H1 (cell line): ENCODE results near the gene CLDN15. TPM values are rescaled to one million over a fixed set of nuclear protein-coding genes. Genes with fewer than 3 reads are reported as not detected.
A peak's percentile ranks its signal among the peaks of the same experiment; 100 is the strongest.

Source experiments
- CTCF ChIA-PET: fragments of 300-600 bp; sonication (Branson Sonifier 250); formaldehyde crosslinking; loops from one replicate; lab custom pipeline; 2021; ENCODE audit not compliant: partially characterized antibody; lab: Charles Lee
- POLR2A ChIA-PET: fragments of 300-600 bp; sonication (Branson Sonifier 250); formaldehyde crosslinking; loops from one replicate; lab custom pipeline; 2021; ENCODE audit warnings: inconsistent platforms; ENCODE audit not compliant: partially characterized antibody; lab: Charles Lee
- DNase-seq, 2 experiments: peaks; one replicate each; pipeline versions ENCODE4 v3.0.0 to v3.0.0-alpha.2; 2010 to 2022; ENCODE audit warnings: low spot score in 2 of 2, low read depth in 1 of 2, mixed read lengths in 1 of 2
- FAIRE-seq: peaks from 2 replicates; lab custom pipeline; 2011; peaks lifted over from hg19 to GRCh38; lab: Jason Lieb, UNC
- H2AFZ ChIP-seq: 2 replicates; pipeline ENCODE4 v1.8.1; 2012; ENCODE audit warnings: low read length, inconsistent platforms
- H2AK5ac ChIP-seq: 2 replicates; pipeline ENCODE4 v1.6.1; 2013; ENCODE audit warnings: low read depth, low read length
- H2BK120ac ChIP-seq: replicated peaks from 2 replicates; pipeline ENCODE3; 2013; ENCODE audit warnings: low read depth, low read length, inconsistent platforms
- H2BK12ac ChIP-seq: 2 replicates; pipeline ENCODE4 v1.6.1; 2013; ENCODE audit warnings: low read depth, low read length
- H2BK15ac ChIP-seq: 2 replicates; pipeline ENCODE4 v1.6.1; 2013; ENCODE audit warnings: low read length
- H2BK20ac ChIP-seq: 2 replicates; pipeline ENCODE4 v1.6.1; 2013; ENCODE audit warnings: low read length
- H2BK5ac ChIP-seq: 2 replicates; pipeline ENCODE4 v1.6.1; 2013; ENCODE audit warnings: low read depth, low read length
- H3K14ac ChIP-seq: 2 replicates; pipeline ENCODE4 v1.6.1; 2013; ENCODE audit warnings: inconsistent platforms; ENCODE audit not compliant: insufficient read length
- H3K18ac ChIP-seq: 2 replicates; pipeline ENCODE4 v1.6.1; 2013; ENCODE audit warnings: low read length; ENCODE audit errors: extremely low read depth
- H3K23ac ChIP-seq: 2 replicates; pipeline ENCODE4 v1.6.1; 2013; ENCODE audit warnings: inconsistent platforms; ENCODE audit not compliant: insufficient read length
- H3K23me2 ChIP-seq: 2 replicates; pipeline ENCODE4 v1.6.1; 2013; ENCODE audit warnings: low read depth, low read length
- H3K27ac ChIP-seq: 2 replicates; pipeline ENCODE4 v1.6.1; 2011; ENCODE audit warnings: low read depth, low read length, inconsistent platforms
- H3K27me3 ChIP-seq, 4 experiments: replicated peaks in 1 of 4; 1 replicate in 1 of 4; 2 replicates in 3 of 4; pipeline versions ENCODE4 v1.6.1 to v1.8.1; 2011 to 2013; ENCODE audit warnings: low read length in 3 of 4, mild to moderate bottlenecking in 3 of 4, inconsistent platforms in 2 of 4, mixed read lengths in 2 of 4, moderate library complexity in 1 of 4; ENCODE audit not compliant: control insufficient read depth in 3 of 4, insufficient read depth in 3 of 4; ENCODE audit errors: extremely low read depth in 1 of 4
- H3K36me3 ChIP-seq, 4 experiments: 2 replicates each; pipeline versions ENCODE4 v1.6.1 to v1.8.1; 2011 to 2013; ENCODE audit warnings: mild to moderate bottlenecking in 4 of 4, low read length in 3 of 4, moderate library complexity in 2 of 4, control low read depth in 1 of 4, inconsistent platforms in 1 of 4; ENCODE audit not compliant: insufficient read depth in 4 of 4, control insufficient read depth in 2 of 4
- H3K4ac ChIP-seq: replicated peaks from 2 replicates; pipeline ENCODE3; 2013; ENCODE audit warnings: low read length, low read depth, mixed read lengths, inconsistent platforms; ENCODE audit not compliant: insufficient read length
- H3K4me1 ChIP-seq, 4 experiments: replicated peaks in 1 of 4; 1 replicate in 1 of 4; 2 replicates in 3 of 4; pipeline versions ENCODE4 v1.6.1 to v1.8.1; 2011 to 2013; ENCODE audit warnings: low read length in 3 of 4, inconsistent platforms in 2 of 4, mixed read lengths in 1 of 4; ENCODE audit not compliant: insufficient read depth in 4 of 4, control insufficient read depth in 3 of 4
- H3K4me2 ChIP-seq, 2 experiments: 2 replicates each; pipeline versions ENCODE4 v1.6.1 to v1.8.1; 2011 to 2013; ENCODE audit warnings: low read depth in 2 of 2, low read length in 2 of 2, control low read depth in 1 of 2, inconsistent platforms in 1 of 2, mild to moderate bottlenecking in 1 of 2; ENCODE audit not compliant: insufficient read depth in 1 of 2
- H3K4me3 ChIP-seq, 4 experiments: fragments of 200-600, 300-600 bp in 1 of 4; sonication (generic), shearing (Covaris generic), sonication (Bioruptor Twin) in 1 of 4; 2 replicates each; pipeline versions ENCODE4 v1.5.1 to v1.8.1; 2011 to 2016; ENCODE audit warnings: low read length in 4 of 4, low read depth in 3 of 4, control low read depth in 2 of 4, inconsistent platforms in 2 of 4, mild to moderate bottlenecking in 2 of 4, mixed read lengths in 1 of 4, moderate library complexity in 1 of 4; ENCODE audit not compliant: insufficient read depth in 2 of 4; ENCODE audit errors: extremely low read depth in 1 of 4
- H3K56ac ChIP-seq: replicated peaks from 2 replicates; pipeline ENCODE3; 2013; ENCODE audit warnings: low read depth, mild to moderate bottlenecking, mixed read lengths, low read length, inconsistent platforms; ENCODE audit not compliant: insufficient read length
- H3K79me1 ChIP-seq: 2 replicates; pipeline ENCODE4 v1.6.1; 2013; ENCODE audit warnings: low read depth, low read length, control low read depth
- H3K79me2 ChIP-seq, 2 experiments: 2 replicates each; pipeline versions ENCODE4 v1.6.1 to v1.8.1; 2012 to 2013; ENCODE audit warnings: low read length in 2 of 2, mild to moderate bottlenecking in 2 of 2, inconsistent platforms in 1 of 2; ENCODE audit not compliant: insufficient read depth in 2 of 2, control insufficient read depth in 1 of 2
- H3K9ac ChIP-seq, 4 experiments: replicated peaks in 1 of 4; 1 replicate in 1 of 4; 2 replicates in 3 of 4; pipeline versions ENCODE4 v1.6.1 to v1.8.1; 2011 to 2013; ENCODE audit warnings: low read depth in 3 of 4, low read length in 3 of 4, control low read depth in 2 of 4, mild to moderate bottlenecking in 2 of 4, moderate library complexity in 2 of 4, inconsistent platforms in 1 of 4; ENCODE audit errors: extremely low read depth in 1 of 4
- H3K9me3 ChIP-seq, 2 experiments: 2 replicates each; pipeline versions ENCODE4 v1.6.1 to v1.8.1; 2012 to 2013; ENCODE audit warnings: mild to moderate bottlenecking in 2 of 2, moderate library complexity in 2 of 2, control low read depth in 1 of 2, inconsistent platforms in 1 of 2, low read depth in 1 of 2, low read length in 1 of 2, mixed read lengths in 1 of 2; ENCODE audit not compliant: insufficient read depth in 2 of 2
- H4K20me1 ChIP-seq, 2 experiments: replicated peaks in 1 of 2; 2 replicates each; pipeline versions ENCODE3 to v1.8.1; 2011 to 2013; ENCODE audit warnings: inconsistent platforms in 2 of 2, low read length in 2 of 2, mild to moderate bottlenecking in 1 of 2; ENCODE audit not compliant: insufficient read depth in 2 of 2, control insufficient read depth in 1 of 2
- H4K5ac ChIP-seq: 2 replicates; pipeline ENCODE4 v1.6.1; 2013; ENCODE audit warnings: low read length, low read depth, mixed read lengths, inconsistent platforms; ENCODE audit not compliant: insufficient read length
- H4K8ac ChIP-seq: 2 replicates; pipeline ENCODE4 v1.8.0; 2013; ENCODE audit warnings: mild to moderate bottlenecking, moderate library complexity, low read length, inconsistent platforms; ENCODE audit not compliant: insufficient read depth; ENCODE audit errors: extremely low read depth
- H4K91ac ChIP-seq: replicated peaks from 2 replicates; pipeline ENCODE3; 2013; ENCODE audit warnings: low read length, mixed read lengths, inconsistent platforms; ENCODE audit not compliant: insufficient read length
- ASH2L ChIP-seq: fragments of 200-600, 300-600 bp; sonication (generic); IDR thresholded peaks from one replicate; pipeline ENCODE4 v1.7.1; 2017; ENCODE audit warnings: low read length
- CHD2 ChIP-seq: IDR thresholded peaks from 2 replicates; pipeline ENCODE4 v1.6.1; 2012; ENCODE audit warnings: low read length, improper control_type of control experiment
- CTCF ChIP-seq, 3 experiments: IDR thresholded peaks; 1 replicate in 2 of 3; 2 replicates in 1 of 3; pipeline versions ENCODE4 v1.5.1 to v1.6.1; 2011; ENCODE audit warnings: low read length in 3 of 3, mild to moderate bottlenecking in 3 of 3, inconsistent platforms in 2 of 3, low read depth in 1 of 3, moderate library complexity in 1 of 3; ENCODE audit not compliant: insufficient read depth in 1 of 3; ENCODE audit errors: control extremely low read depth in 1 of 3
- KDM4A ChIP-seq: IDR thresholded peaks from one replicate; pipeline ENCODE4 v1.7.1; 2012; ENCODE audit warnings: low read depth, mild to moderate bottlenecking, moderate library complexity, low read length, inconsistent platforms; ENCODE audit not compliant: severe bottlenecking
- POU5F1 ChIP-seq: IDR thresholded peaks from 2 replicates; pipeline ENCODE4 v1.6.1; 2011; ENCODE audit warnings: low read depth, mild to moderate bottlenecking, low read length, moderate library complexity
- RXRA ChIP-seq: IDR thresholded peaks from 2 replicates; pipeline ENCODE4 v1.6.1; 2011; ENCODE audit warnings: low read depth, mild to moderate bottlenecking, low read length, moderate library complexity; ENCODE audit not compliant: insufficient read depth
- SAP30 ChIP-seq: fragments of 300-600 bp; sonication (generic); IDR thresholded peaks from 2 replicates; pipeline ENCODE4 v1.7.1; 2012; ENCODE audit warnings: low read length, moderate library complexity, mild to moderate bottlenecking, inconsistent platforms; ENCODE audit not compliant: insufficient read depth, insufficient replicate concordance
- SP2 ChIP-seq: IDR thresholded peaks from 2 replicates; pipeline ENCODE4 v1.6.1; 2012; ENCODE audit warnings: mild to moderate bottlenecking, low read length, inconsistent platforms
- WGBS, 2 experiments: shearing (Covaris generic) in 1 of 2; methylation state at CpG; one replicate each; pipeline versions ENCODE4 v1.1.6 to v1.1.7; 2013 to 2015; ENCODE audit warnings: low lambda C conversion rate in 2 of 2, mixed read lengths in 2 of 2, inconsistent platforms in 1 of 2, low coverage in 1 of 2, missing lambda C conversion rate in 1 of 2; ENCODE audit not compliant: insufficient replicate concordance in 2 of 2, insufficient coverage in 1 of 2, insufficient read length in 1 of 2; ENCODE audit errors: extremely low coverage in 1 of 2, missing lambda C conversion rate in 1 of 2; 5-methylcytosine and 5-hydroxymethylcytosine counted together
- polyA plus RNA-seq, 7 experiments: library from polyadenylated mRNA; depleted of rRNA in 3 of 7; stranded (reverse) in 5 of 7; unstranded in 2 of 7; fragments of >200 nt in 5 of 7; fragments of 200-250 nt in 2 of 7; gene quantifications; 1 replicate in 5 of 7; 2 replicates in 1 of 7; 4 replicates in 1 of 7; pipeline versions ENCODE4 v1.2.1 to v1.2.3, GENCODE V29; 2011 to 2013; ENCODE audit warnings: missing spikeins in 2 of 7, mixed read lengths in 2 of 7
- total RNA-seq: library from RNA; stranded (reverse); fragmentation: NEBNext Ultra II Directional; extraction: Animal tissue kit (Norgen Biotek cat#: 25700); gene quantifications from 2 replicates; pipeline ENCODE4 v1.2.1, GENCODE V29; 2021

The CLDN15 gene
- total and polyA plus RNA-seq, 2 of the 8 experiments (the other 6 are each of a cell fraction or from before 2014, with no cell fraction given) = 5.5 to 7.6 TPM

- peaks cover 0 to 6% of the 10 kb centered on the region in 2 experiments; a peak in 1 of 4 replicates for H3K79me2 ChIP-seq
These were observed 20.7 kb downstream of the CLDN15 start for GRCh38 chr7:101216860-101217387.

More at GRCh38 chr7:101216860-101217387, 20.7 kb downstream of the CLDN15 start:
- DNase-seq = no peak
- Histone ChIP-seq H4K91ac (peak overlapping the region; percentile 44), H2AFZ (no peak overlapping the region; the same call in 1 of the 2 replicates), H2BK20ac (no peak overlapping the region), H2BK12ac (no peak overlapping the region), H3K56ac (peak overlapping the region; percentile 14), H3K4me1 (peaks cover 0 to 11% (median 7%) of the 10 kb centered on the region in 4 experiments; a peak in 5 of 7 replicates), H4K20me1 (peaks cover 0 to 3% of the 10 kb centered on the region in 2 experiments), H2AK5ac (no peak overlapping the region), H3K27me3 (no peaks in the 10 kb centered on the region), H4K8ac (no peak overlapping the region; the same call in 1 of the 2 replicates), H3K27ac (no peak overlapping the region), H3K18ac (no peak overlapping the region; the same call in 1 of the 2 replicates), H2BK15ac (no peak overlapping the region), H3K9me3 (no peaks in the 10 kb centered on the region), H3K4me2 (peak overlapping the region; percentile 86 to 89), H2BK5ac (no peak overlapping the region), H2BK120ac (peak overlapping the region; percentile 72), H3K4me3 (peak overlapping the region; percentile 74 to 83 (median 78)), H3K4ac (no peak overlapping the region), H3K14ac (no peak overlapping the region), H3K23ac (no peak overlapping the region), H3K36me3 (peaks cover 0 to 4% (median 0%) of the 10 kb centered on the region in 4 experiments; a peak in 1 of 8 replicates), H3K23me2 (peaks cover 17% of the 10 kb centered on the region)
- ChIA-PET CTCF (interaction anchor here (0.6 to 9.0 kb wide), 10 partner anchors 12 to 1214 kb away, joined by 3 to 79 read pairs (median 9); partner anchors contain the start of genes CLDN15 and FIS1), POLR2A (interaction anchor here (0.8 to 3.8 kb wide), 18 partner anchors 8 to 142 kb away, joined by 3 to 28 read pairs (median 6); partner anchors contain the start of genes CLDN15, FIS1 and VGF)
- WGBS, 2 experiments = 5% methylated on average over 33 of the region's 34 CpGs; no CpG with 5 or more reads in 1 of the 2 experiments
- no peak for FAIRE-seq
- TF ChIP-seq POU5F1 (no peak), ASH2L (peak; percentile 41), CHD2 (no peak), KDM4A (peak; percentile 63), RXRA (no peak), SP2 (no peak), CTCF (IDR thresholded peaks at IDR 0.05; ENCODE audit: control extremely low read depth in 1 of 3, insufficient read depth in 1 of 3, low read depth in 1 of 3, low read length in 3 of 3) (no peak), SAP30 (no peak)
- TF ChIP-seq, all 59 proteins: peak for 2
- Histone ChIP-seq H3K79me1 (peaks cover 2% of the 10 kb centered on the region; the same call in 1 of the 2 replicates), H4K5ac (peak overlapping the region; percentile 44), H3K9ac (peak overlapping the region in 2 of 4 experiments; percentile 25 to 26; a peak in 4 of 7 replicates)
